ENCODE measurements around the gene CT47A1.
"Not testable (repeated sequence)": the region's sequence is repeated elsewhere in the genome, so short reads cannot be mapped to it uniquely, and the experiment has no call there.

CT47A1 gene

DNA sequence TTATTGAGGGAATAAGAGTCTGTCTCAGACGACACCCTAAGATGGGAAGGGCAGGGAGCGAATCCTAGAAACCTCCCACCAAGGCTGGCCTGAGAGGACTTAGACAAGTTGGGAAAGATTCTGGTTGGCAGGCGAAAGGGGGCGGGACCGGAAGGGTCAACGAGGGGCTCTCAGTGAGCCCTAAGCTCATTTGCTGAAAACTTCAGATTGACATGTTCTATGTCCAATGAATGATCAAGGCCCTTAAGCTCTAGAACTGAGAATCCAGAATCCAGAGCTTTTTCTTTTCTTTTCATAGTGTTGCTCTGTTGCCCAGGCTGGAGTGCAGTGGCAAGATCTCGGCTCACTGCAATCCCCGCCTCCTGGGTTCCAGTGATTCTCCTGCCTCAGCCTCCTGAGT lies at the start of gene CT47A1:
TSS of gene CT47A1 (minus strand) at position 101 of the 400 bp plus-strand sequence. CDS start 231 bp downstream, outside the sequence.
- not testable (repeated sequence) for DNase-seq

DNA sequence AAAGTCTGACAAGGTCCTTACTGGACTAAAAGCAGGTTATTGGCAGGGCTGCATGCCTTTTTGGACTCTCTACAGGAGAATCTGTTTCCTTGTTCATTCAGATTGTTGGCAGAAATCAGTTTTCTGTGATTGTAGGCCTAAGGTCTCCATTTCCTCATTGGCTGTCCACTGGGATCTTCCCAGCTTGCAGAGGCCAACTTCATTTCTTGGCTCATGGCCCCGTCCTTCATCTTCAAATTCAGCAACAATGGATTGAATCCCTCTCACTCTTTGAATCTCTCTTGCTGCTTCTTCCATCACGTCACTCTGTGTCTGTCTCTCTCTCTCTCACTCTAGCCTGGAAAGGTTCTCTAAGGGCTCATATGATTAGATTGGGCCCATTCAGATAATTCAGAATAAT lies 47.0 kb upstream of the CT47A1 start:
- DNase-seq, result no peak

DNA sequence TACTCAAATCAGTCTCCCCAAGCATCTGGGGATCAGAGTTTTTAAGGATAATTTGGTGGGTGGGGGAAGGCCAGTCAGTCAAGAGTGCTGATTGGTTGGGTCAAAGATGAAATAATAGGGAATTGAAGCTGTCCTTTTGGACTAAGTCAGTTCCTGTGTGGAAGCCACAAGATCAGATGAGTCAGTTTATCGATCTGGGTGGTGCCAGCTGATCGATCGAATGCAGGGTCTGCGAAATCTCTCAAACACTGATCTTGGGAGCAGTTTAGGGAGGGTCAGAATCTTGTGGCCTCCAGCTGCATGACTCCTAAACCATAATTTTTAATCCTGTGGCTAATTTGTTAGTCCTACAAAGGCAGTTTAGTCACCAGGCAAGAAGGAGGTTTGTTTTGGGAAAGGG lies 44.5 kb upstream of the CT47A1 start:
- no peak for DNase-seq

DNA sequence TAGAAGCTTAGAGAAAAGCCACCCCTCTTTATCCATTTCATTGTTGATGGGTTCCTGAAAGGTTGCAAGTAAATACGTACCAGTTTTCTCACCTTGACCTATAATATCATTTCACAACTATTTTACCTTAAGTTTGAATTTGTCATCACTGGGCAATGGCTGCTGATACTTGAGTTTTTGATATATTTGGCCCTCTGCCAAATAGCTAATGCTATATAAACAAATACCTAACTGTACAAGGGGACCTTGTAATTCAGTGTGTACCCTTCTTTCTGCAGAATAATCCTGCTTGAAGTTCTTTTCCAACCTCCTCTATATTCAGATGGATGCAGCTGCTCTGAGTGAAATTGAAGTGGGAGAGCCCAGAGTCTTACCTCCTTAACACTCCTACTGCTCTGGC lies 42.9 kb upstream of the CT47A1 start:
- DNase-seq, result no peak

DNA sequence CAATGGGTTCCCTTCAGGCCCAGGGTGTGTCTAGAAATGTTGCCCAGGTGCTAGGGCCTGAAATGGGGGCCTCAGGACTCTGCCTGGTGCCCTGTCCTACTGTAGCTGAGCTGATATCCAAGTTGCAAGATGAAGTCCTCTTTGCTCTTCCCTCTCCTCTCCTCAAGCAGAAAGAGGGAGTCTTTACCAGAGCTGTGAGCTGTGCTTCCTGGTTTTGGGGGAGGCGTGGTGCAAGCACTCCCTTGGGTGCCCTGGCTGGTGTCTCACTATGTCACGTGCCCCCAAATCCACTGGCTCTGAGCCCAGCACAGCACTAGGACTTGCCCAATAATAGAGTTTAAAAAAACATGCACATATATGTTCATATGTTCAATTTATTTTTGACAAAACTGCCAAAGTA lies 29.3 kb upstream of the CT47A1 start:
- DNase-seq, result no peak

DNA sequence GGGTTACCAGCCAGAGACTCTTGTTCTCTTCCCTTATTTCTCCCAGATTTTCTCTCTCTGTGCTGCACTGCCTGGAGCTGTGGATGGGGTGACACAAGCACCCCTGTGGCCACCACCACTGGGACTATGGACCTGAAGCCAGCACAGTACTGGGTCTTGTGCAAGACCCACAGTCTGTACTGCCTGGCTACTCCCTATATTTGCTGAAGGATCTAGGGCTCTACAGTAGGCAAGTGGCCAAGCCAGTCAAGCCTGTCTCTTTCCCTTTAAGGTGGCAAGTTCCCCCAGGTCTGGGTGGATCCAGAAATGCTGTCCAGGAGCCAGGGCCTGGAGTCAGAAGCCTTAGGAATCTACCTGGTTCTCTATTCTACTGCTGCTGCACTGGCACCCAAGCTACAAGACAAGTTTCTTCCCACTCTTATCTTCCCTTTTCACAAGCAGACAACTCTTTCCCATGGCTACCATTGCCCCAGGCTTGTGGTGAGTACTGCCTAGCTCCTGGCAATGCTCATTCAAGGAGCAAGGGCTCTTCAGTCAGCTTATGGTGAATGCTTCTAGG lies 28.4 kb upstream of the CT47A1 start:
- no peak for DNase-seq

DNA sequence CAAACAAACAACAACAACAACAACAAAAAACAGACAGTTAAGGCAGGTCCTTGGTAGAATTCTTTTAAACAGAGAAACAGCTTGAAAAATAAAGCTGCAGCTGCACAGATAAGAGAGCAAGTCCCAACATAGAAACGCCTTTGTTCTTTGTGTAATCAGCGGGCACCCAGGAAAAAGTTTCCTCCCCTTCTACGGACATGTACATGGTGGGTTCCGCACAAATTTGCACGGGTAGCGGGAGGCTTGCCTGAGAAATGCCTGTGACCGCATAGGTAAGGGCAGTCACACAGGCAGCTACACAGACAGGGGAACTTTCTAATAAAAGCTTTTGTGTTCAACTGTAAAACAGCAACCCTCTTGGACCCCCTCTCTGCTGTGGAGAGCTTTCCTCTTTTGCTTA lies 25.7 kb upstream of the CT47A1 start:
- no peak for DNase-seq

DNA sequence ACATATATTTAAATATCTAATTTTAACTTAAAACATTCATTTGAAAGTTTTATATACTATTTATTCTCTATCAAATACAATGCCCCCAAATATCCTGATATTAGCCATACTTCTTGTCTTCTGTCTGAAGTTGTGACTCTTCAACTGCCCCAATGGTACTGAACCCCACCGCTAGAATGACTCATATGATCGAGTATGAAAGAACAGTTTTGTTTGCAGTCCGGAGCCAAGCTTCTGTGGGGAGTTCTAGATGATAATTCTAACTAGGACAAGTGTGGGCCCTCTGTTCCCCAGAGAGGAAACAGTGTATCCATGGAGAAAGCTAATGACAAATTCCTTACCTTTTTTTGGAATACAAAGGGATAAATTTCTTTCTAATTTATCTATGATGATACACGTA lies 24.7 kb upstream of the CT47A1 start:
- no peak for DNase-seq

DNA sequence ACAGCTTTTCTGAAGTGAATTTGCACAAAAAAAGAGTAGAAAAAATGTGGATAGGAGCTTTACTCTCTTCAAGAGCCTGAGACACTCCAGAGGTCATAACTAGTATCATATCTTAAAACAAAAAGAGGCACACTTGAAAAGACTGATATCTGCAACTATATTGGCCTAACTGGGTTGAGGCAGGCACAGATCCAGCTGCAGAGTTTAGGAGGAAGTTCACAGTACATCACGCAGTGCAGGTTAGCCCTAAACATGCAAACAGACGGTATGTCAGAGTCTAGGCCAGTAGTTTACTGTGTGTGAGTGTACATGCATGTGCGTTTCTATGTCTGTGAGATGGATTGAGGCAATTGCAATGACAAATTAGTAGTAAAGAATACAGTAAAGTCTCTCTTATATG lies 24.2 kb upstream of the CT47A1 start:
- DNase-seq, result no peak

DNA sequence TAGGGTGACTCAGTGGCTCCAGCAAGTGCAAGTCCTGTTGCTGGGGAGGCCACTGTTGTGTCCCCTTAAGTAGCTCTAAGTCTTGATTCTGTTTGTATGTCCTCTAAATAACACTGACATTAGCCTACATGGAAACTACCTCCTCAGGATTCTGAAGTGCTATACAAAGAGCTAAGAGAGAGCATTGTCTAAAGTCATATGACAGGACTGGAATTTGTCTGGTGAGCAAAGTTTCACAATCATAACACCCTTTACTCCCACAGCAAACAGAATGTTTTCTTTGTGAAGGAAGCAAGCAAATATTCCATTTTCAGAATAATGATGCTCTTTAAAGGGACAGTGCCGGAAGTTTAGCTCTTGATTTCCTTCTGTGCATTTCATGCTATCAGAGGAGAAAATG lies 23.4 kb upstream of the CT47A1 start:
- DNase-seq, result no peak

DNA sequence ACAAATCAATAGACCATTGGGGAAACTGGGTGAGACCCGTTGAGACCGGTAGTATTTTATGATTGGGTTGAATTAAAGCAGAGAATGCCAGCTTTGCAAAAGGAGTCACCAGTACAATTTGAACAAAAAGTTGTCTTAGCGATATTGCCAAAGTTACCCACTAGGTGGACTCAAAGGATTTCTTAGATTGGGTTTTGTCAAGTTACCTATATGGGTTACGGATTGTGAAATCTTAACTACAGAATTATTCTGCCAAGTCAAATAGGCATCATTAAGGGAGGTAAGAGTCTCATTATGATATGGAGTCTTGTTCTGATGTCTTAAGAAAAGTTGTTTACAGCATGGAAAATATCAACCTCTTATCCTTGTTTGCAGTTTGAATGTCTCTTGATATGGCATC lies 15.0 kb upstream of the CT47A1 start:
- DNase-seq, result no peak

DNA sequence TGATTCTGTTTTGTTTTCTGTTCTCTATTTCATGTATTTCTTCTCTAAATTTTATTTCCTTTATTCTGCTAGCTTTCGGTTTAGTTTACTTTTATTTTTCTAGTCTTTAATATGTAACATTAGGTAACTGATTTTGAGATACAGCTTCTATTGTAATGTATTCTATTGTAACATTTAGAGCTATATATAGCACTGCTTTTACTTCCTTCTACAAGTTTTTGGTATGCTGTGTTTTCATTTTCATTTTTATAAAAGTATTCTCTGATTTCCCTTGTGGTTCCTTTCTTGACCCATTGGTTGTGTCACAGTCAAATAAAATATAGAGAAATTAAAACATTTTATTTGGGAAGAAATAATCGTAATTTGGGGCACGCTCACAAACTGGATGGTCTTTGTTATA lies 13.9 kb upstream of the CT47A1 start:
- no peak for DNase-seq

DNA sequence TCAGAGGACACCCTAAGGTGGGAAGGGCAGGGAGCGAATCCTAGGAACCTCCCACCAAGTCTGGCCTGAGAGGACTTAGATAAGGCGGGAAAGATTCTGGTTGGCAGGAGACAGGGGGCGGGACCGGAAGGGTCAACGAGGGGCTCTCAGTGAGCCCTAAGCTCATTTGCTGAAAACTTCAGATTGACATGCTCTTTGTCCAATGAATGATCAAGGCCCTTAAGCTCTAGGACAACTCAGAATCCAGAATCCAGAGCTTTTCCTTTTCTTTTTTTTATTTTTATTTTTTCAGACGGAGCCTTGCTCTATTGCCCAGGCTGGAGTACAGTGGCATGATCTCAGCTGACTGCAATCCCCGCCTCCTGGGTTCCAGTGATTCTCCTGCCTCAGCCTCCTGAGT lies 29.1 kb downstream of the CT47A1 start, which contains the start of gene CT47A7:
TSS of gene CT47A7 (minus strand) at position 101 of the 400 bp plus-strand sequence. CDS start 255 bp downstream, outside the sequence.
- not testable (repeated sequence) for DNase-seq
